NCI-H1930 (cell line): ENCODE results near the gene KCNMB4.

Experiments
- DNase-seq, 2 experiments: peaks; one replicate each; lab custom pipeline; 2025; lab: John Stamatoyannopoulos, UW

The KCNMB4 gene

DNA sequence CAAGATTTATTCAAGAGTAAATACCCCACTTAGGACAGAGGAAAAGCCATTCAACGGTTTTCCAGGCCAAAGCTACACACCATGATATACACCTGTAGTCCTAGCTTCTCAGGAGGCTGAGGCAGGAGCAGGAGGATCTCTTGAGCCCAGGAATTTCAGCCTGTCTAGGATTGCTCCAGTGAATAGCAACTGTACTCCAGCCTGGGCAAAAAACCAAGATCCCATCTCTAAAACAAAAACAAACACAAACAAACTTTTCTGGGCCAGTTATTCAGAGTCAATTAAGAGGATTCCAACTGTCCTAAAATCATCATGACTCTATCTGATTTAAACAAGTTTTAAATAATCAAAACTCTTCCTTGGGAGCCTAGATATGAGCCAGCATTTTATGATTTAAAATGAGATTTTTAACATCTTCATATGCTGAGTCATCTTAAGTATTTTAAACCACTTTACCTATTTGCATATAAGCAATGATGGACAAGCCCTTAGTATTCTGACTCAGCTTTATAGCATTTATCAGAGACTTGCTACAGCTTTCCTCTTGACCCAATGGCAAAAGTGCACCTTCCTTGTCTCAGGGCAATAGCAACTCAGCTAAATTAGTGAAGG, 77.1 kb downstream of the KCNMB4 start:
- no peak for DNase-seq

DNA sequence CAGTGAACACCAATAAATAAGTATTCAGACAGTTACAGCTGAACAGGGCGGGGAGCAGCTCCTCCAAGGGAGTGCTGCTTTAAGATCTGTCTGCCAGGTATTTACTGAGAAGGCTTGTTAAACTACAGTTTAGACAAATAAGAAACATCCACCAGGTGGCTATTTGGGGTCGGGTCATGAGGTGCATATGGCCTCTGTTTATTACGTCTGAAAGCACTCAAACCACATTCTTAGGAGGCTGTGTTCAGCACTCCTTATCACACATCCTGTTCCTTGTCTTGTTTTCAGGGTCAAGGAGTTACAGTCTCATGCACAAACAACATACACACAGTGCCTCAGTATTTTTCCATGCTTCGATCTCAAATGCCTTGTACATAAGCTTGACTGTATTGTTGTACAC, 78.8 kb downstream of the KCNMB4 start:
- DNase-seq: no peak

DNA sequence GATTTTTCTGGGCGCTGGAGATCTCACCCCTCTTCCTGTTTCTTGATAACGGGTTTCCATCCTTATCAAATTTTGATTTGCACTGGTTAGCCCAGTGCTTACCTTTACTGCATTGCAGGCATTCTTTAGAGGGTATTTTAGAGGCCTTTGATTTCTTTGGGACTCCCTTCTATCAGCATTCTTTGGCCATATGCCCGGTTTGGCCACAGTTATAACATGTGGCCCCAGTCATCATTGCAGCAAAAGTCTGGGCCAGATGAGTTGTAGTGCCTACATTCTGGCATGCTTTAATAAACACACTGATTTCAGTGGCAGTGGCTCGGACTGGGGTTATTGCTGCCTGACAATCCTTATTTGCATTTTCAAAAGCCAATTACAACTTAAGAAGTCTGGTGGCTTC, 82.3 kb downstream of the KCNMB4 start:
- DNase-seq: no peak

DNA sequence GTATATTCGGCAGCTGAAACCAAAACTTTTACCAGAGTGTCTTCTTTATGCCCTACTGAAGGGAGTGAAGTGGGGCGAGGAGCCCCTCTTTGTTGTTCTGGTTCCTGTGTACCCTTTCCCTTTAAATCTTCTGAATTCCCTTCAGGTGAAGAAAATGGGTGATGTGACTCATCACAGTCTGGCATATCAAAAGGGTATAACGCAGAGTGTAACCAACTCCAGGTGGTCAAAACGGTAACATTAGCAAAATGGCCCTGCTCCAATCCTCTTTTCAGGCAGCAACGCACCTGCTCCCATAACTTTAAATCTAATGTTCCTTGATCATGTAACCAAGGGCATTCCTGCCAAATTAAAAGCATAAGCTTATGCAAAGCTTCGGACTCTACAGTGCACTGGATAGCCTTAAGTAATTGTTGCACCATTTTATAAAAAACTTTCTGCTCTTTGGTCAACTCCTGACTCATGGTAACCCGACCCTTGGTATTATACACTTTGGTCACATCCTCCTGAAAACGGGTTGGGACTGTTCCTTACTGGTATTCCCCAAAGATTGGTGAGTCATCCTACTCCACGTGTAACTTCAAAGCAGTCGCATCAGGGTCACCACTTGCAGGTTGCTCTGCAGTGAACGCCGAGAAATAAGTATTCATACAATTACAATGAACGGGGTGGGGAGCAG, 83.1 kb downstream of the KCNMB4 start:
- no peak for DNase-seq

DNA sequence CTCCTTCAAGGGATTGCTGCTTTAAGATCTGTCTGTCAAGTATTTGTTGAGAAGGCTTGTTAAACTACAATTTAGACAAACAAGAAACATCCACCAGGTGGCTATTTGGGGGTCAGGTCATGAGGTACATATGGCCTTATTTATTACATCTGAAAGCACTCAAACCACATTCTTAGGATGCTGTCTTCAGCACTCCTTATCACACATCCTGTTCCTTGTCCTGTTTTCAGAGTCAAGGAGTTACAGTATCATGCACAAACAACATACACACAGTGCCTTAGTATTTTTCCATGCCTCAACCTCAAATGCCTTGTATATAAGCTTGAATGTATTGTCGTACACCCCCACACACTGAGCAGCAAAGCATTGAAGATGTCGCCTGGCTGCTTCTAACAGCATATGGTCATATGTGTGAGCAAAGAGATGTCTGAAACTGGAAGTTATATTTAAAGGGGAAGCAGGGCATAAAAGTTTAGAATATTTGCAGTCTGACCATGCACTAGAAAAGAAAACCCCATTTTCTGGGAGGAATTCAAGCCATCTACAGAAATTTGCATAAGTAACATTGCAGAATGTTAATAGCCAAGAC, 83.8 kb downstream of the KCNMB4 start:
- DNase-seq: no peak

DNA sequence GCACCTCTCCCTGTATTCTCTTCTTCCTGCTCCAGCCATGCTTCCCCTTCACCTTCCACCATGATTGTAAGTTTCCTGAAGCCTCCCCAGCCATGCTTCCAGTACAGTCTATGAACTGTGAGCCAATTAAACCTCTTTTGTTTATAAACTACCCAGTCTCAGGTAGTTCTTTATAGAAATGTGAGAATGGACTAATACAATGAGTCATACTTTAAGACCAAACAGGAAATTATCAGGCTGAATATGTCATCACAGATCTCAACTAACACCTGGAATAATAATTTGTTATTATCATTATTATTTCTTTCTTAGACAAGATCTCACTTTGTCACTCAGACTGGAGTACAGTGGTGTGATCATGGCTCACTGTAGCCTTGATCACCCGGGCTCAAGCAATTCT, 85.4 kb downstream of the KCNMB4 start:
- no peak for DNase-seq

DNA sequence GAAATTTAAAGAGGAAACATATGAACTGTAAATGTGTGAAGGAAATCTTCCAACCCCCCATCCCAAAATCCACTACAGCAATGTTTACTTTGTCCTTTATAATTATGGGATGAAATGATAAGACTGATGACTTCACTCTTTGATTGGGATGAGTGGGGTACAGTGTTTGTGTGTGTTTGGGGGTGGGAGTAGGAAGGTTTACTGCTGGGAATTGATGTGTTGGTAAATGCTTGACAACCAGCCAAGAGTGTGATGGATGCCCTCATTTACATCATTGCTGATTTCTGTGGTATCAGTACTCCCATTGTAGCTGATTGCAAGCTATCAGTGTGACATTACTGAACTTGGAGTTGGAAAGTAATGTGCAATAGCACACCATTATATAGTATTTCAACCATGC, 90.9 kb downstream of the KCNMB4 start:
- DNase-seq: no peak

DNA sequence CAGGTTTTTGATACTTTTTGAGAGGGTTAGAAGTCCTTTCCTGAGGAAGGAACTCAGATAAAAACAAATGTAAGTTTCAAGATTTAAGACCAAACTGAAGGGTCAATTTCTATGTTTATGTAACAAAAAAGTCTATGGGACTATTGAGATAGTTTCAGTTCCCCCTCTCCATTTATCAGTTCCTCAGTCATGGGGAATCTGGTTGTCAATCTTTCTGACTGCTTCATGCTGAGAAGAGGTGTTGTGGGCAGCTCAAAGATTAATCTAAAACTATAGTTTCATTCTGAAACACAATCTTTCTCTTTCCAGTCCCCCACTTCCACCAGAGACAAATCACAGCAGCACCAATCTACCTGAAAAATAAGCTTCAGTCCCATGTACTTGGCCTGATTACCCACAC, 93.7 kb downstream of the KCNMB4 start:
- no peak for DNase-seq

DNA sequence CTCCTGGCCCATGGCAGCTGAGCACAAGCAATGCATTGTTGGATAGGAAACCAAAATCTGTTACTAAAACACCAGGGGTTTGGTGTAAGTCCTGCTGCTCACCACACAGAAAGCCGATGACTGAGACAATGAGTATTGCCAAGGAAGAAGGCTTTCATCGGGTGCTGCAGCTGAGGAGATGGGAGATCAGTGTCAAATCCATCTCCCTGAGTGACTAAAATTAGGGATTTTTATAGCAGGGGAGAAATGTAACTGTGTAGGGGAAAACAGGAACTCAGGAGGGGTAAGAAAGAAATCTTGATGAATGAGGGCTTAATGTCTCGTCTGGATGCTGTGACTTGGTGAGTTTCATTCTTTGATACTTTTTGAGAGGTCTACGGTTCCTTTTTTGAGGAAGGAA, 97.9 kb downstream of the KCNMB4 start:
- no peak for DNase-seq

DNA sequence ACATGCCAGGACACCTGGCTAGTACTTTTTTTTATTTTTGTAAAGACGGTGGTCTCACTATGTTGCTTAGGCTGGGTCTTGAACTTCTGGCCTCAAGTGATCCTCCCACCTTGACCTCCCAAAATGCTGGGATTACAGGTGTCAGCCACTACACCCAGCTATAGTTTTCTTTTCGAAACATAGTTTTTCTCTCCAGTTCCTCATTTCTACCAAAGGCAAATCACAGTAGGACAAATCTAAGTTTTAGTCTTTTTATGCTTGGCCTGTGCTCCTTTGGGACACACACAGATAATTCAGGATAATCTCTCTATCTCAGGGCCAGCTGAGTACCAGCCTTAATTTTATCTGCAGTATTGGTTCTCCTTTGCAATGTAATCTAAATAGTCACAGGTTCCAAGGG, 100.7 kb downstream of the KCNMB4 start:
- DNase-seq: no peak

DNA sequence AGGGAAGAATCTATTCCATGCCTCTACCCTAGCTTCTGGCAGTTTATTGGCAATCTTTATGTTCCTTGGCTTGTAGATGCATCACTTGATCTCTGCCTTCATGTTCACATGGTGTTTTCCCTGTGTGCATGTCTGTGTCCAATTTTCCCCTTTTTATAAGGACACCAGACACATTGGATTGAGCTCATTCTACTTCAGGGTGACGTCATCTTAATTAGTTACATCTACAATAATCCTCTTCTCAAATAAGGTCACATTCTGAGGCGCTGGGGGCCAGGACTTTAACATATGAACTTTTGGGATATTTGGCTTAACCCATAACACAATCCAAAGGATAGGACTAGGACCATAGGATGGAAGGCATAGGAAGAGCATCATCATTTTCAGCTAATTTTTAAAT, 101.4 kb downstream of the KCNMB4 start:
- DNase-seq: no peak

DNA sequence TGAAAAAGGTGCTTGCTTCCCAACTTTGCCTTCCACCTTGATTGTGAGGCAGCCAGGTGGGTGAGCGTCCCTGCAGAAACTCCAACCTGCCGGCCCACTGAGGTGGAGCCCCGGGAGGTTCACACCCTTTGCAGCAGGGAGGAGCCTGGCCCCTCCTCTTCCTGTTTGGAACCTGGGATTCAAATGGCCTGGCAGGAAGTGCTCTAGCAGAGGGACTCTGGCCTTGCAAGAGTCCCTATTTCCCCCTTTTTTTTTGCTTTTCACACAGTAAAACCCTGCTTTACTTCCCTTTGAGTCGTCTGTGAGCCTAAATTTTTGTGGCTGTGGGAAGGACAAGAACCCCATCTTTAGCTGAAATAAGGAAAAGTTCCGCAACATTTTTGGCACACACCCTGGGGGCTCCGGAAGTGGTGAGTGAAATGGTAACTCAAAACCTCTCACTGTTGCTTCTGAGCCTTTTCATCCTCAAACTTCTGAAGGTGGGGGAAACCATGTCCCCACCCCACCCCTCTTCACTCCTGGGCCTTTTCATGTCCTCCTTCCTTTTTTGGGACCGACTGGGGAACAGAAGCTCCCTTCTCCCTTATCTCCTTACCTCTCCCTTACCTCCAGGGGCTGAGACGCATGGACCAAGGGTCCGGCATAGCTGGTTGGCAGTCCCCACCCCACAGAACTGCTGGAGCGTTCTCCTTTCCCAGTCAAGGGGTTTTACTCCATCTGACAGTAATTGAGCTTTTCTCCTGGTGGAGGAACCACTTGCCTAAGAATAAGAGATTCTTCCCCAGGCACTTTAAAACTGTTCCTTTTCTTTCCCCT, 102.0 kb downstream of the KCNMB4 start:
- DNase-seq: no peak

DNA sequence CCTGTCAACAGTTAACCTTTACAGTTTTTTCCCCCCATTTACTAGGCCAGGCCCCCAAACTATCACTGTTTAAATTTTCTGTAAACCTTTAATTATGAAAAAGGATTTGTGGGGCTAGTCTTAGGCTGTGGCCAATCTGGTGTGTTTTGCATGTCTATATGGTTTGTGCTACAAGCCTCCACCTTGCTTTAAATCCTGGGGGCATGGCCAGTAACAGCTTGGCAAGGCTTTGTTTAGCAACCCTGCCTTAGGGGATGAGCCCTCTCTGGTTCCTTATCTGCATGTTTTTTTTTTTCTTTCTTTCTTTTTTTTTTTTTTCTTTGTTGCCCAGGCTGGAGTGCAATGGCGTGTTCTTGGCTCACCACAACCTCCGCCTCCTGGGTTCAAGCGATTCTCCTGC, 102.7 kb downstream of the KCNMB4 start:
- DNase-seq: no peak

DNA sequence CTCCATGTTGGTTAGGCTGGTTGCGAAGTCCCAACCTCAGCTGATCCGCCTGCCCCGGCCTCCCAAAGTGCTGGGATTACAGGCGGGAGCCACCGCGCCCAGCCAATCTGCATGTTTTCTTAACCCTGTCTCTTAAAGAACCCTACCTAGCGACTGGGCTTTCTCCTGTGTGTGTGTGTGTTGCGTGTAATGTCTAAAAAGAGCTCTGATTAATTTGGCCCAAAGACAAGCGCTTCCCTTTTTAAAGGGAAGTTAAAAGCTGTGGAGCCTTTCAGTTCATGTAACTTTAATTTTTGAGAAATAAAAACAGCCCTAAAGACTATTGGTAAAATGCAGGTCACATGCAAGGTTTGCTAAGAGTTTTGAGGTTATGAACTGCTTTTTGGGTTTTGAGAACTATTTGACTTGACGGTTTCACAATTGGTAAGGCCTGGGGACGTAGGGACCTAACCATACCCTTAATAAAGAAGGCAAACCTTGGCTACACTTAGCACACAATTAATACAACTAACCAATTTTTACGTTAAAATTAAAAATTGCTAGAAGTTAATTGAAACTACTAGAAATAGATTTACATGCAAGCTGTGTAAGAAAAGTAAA, 103.2 kb downstream of the KCNMB4 start:
- no peak for DNase-seq

DNA sequence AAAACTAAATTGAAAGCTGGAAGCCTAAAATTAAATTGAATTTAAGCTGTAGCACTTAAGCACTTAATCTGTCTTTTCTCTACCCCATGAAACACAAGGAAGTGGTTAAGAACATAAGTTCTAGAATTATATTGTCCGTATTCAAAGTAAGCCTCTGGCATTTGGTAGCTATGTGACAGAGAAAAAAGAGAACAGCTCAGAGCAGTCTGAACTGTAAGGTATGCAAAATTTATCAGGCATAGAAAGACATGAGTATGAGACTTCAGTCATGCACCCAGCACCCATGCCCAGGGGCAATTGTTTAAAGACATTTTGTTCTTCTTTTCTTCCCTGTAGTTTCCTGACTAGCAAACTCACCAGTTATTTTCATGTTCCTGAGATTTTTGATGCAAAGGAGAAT, 116.7 kb downstream of the KCNMB4 start:
- DNase-seq: no peak
